ENCODE measurements around the gene ELOB.

Gene ELOB

GRCh38 chr16:2767140-2767731 is 9.8 kb downstream of the ELOB start:
- DNase-seq: no peak

- DNase-seq: no peak
These were observed 10.5 kb downstream of the ELOB start for GRCh38 chr16:2766430-2767139.

- no peak for DNase-seq
These were observed 11.3 kb downstream of the ELOB start for GRCh38 chr16:2765462-2766404.

- DNase-seq: no peak
These were observed 12.4 kb downstream of the ELOB start for GRCh38 chr16:2764718-2765117.

GRCh38 chr16:2763173-2763572 is 13.9 kb downstream of the ELOB start:
- DNase-seq: no peak

- no peak for DNase-seq
These were observed 14.4 kb downstream of the ELOB start for GRCh38 chr16:2762711-2763110.

GRCh38 chr16:2761886-2762583 is 15.0 kb downstream of the ELOB start:
- DNase-seq: no peak

GRCh38 chr16:2761472-2761871 is 15.6 kb downstream of the ELOB start:
- DNase-seq: no peak

GRCh38 chr16:2757344-2757743 is 19.7 kb downstream of the ELOB start:
- no peak for DNase-seq

- DNase-seq: no peak
These were observed 20.6 kb downstream of the ELOB start for GRCh38 chr16:2756288-2757015.

GRCh38 chr16:2755158-2755557 is 21.9 kb downstream of the ELOB start:
- DNase-seq: no peak

GRCh38 chr16:2753733-2754020 is 23.4 kb downstream of the ELOB start:
- no peak for DNase-seq

GRCh38 chr16:2752850-2753732 is 24.0 kb downstream of the ELOB start:
- peak; percentile 84 for DNase-seq

GRCh38 chr16:2752035-2752849 is 24.8 kb downstream of the ELOB start, which contains the start of gene SRRM2:
SRRM2 (plus strand) TSS chr16:2752638; CDS start chr16:2756365, 3,727 bp downstream.
- peak; percentile 97 for DNase-seq

- DNase-seq: no peak
These were observed 25.5 kb downstream of the ELOB start for GRCh38 chr16:2751577-2752034.

GRCh38 chr16:2749936-2750335 is 27.1 kb downstream of the ELOB start:
- no peak for DNase-seq

GRCh38 chr16:2749476-2749875 is 27.6 kb downstream of the ELOB start:
- no peak for DNase-seq

- DNase-seq: no peak
These were observed 28.2 kb downstream of the ELOB start for GRCh38 chr16:2748757-2749455.

- DNase-seq: no peak
These were observed 31.1 kb downstream of the ELOB start for GRCh38 chr16:2745961-2746360.
